ENCODE data around the gene TARBP2. TPM values are rescaled to one million over a fixed set of nuclear protein-coding genes. Genes with fewer than 3 reads are reported as not detected.

Gene TARBP2
- total and polyA plus RNA-seq, 10 donors = 25.9 to 57.1 (median 36.1) TPM

- TF ChIP-seq POLR2A (IDR thresholded peaks at IDR 0.05) (no peak), CTCF (IDR thresholded peaks at IDR 0.05 in 8 of 11, conservative IDR thresholded peaks at IDR 0.05 in 3 of 11) (no peak), POLR2AphosphoS5 (IDR thresholded peaks at IDR 0.05) (no peak)
- peak overlapping the region in 1 of 8 donors; percentile 8 for H3K27ac ChIP-seq
- peaks cover 3 to 60% (median 25%) of the 10 kb centered on the region in 6 donors for H3K4me1 ChIP-seq
- intact Hi-C loops (cut with DNase I; ENCODE audit: low total_unique reads) = no loop called here
- H3K9me3 ChIP-seq = no peaks in the 10 kb centered on the region
- H3K4me3 ChIP-seq = no peak overlapping the region
- DNase-seq = no peak
- peaks cover 9 to 100% (median 100%) of the 10 kb centered on the region in 6 donors for H3K36me3 ChIP-seq
- WGBS, 5 donors = 84 to 86% (median 85%) methylated on average over 5 of the region's 5 CpGs
- no peaks in the 10 kb centered on the region for H3K27me3 ChIP-seq (replicated peaks in 1 of 7)
Measured at GRCh38 chr12:53467082-53467481, 34.0 kb upstream of the TARBP2 start.

- DNase-seq = no peak
- no peak overlapping the region for H3K27ac ChIP-seq
- H3K9me3 ChIP-seq = no peaks in the 10 kb centered on the region
- peaks cover 9 to 100% (median 100%) of the 10 kb centered on the region in 6 donors for H3K36me3 ChIP-seq
- intact Hi-C loops (cut with DNase I; ENCODE audit: low total_unique reads) = no loop called here
- H3K27me3 ChIP-seq (replicated peaks in 1 of 7) = no peaks in the 10 kb centered on the region
- no peak overlapping the region for H3K4me3 ChIP-seq
- peaks cover 3 to 60% (median 28%) of the 10 kb centered on the region in 6 donors for H3K4me1 ChIP-seq
- 76 to 93% (median 87%) methylated on average over 2 of the region's 2 CpGs for WGBS, 5 donors
- TF ChIP-seq POLR2A (IDR thresholded peaks at IDR 0.05) = no peak
- no peak for TF ChIP-seq POLR2AphosphoS5 (IDR thresholded peaks at IDR 0.05)
- TF ChIP-seq CTCF (IDR thresholded peaks at IDR 0.05 in 8 of 11, conservative IDR thresholded peaks at IDR 0.05 in 3 of 11) = no peak
Measured at GRCh38 chr12:53467880-53468279, 33.2 kb upstream of the TARBP2 start.

GRCh38 chr12:53468282-53468681 is 32.8 kb upstream of the TARBP2 start:
- Histone ChIP-seq H3K27ac (peak overlapping the region in 1 of 8 donors; percentile 9), H3K27me3 (replicated peaks in 1 of 7) (no peaks in the 10 kb centered on the region), H3K4me1 (peaks cover 3 to 60% (median 30%) of the 10 kb centered on the region in 6 donors), H3K9me3 (no peaks in the 10 kb centered on the region), H3K4me3 (no peak overlapping the region), H3K36me3 (peaks cover 9 to 100% (median 100%) of the 10 kb centered on the region in 6 donors)
- no peak for DNase-seq
- intact Hi-C loops (cut with DNase I; ENCODE audit: low total_unique reads) = no loop called here
- WGBS, 5 donors = 55 to 81% (median 67%) methylated on average over 1 of the region's 1 CpG
- TF ChIP-seq POLR2AphosphoS5 (IDR thresholded peaks at IDR 0.05) (peak in 1 of 3 donors; percentile 18), CTCF (IDR thresholded peaks at IDR 0.05 in 8 of 11, conservative IDR thresholded peaks at IDR 0.05 in 3 of 11) (no peak)

- no peak overlapping the region for H3K27ac ChIP-seq
- no peak for TF ChIP-seq CTCF (IDR thresholded peaks at IDR 0.05 in 8 of 11, conservative IDR thresholded peaks at IDR 0.05 in 3 of 11)
- no peak for TF ChIP-seq POLR2AphosphoS5 (IDR thresholded peaks at IDR 0.05)
- TF ChIP-seq POLR2A (IDR thresholded peaks at IDR 0.05) = no peak
- H3K27me3 ChIP-seq (replicated peaks in 1 of 7) = no peaks in the 10 kb centered on the region
- intact Hi-C loops (cut with DNase I; ENCODE audit: low total_unique reads) = no loop called here
- peaks cover 0 to 61% (median 38%) of the 10 kb centered on the region in 6 donors for H3K4me1 ChIP-seq
- no peak for DNase-seq
- H3K4me3 ChIP-seq = no peak overlapping the region
- WGBS, 5 donors = 92 to 97% (median 94%) methylated on average over 1 of the region's 1 CpG
- H3K9me3 ChIP-seq = no peaks in the 10 kb centered on the region
- H3K36me3 ChIP-seq = peaks cover 9 to 100% (median 100%) of the 10 kb centered on the region in 6 donors
Measured at GRCh38 chr12:53472056-53472582, 29.0 kb upstream of the TARBP2 start.

All from spleen (tissue), 11 donors.